ENCODE results near the gene HNF4A.

DNA sequence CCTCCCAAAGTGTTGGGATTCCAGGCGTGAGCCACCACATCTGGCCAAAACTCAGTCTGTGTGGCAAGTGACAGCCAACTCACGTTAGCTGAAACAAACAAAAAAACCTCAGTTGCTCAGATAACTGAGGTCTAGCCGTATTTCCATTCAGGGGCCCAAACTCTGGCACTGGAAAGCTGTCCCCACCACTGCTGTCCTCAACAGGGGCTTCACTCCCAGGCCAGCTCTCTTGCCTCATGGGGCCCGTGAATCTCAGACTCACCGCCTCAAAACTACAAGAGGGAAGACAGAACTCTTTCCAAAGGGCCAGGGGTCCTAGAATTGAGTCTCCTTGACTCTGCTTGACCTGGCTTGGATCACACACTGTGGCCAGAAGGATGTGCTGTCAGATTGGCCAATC, 127.6 kb downstream of the HNF4A start:
- TF ChIP-seq POLR2A (IDR thresholded peaks at IDR 0.05): no peak
- TF ChIP-seq, protein P1, sequence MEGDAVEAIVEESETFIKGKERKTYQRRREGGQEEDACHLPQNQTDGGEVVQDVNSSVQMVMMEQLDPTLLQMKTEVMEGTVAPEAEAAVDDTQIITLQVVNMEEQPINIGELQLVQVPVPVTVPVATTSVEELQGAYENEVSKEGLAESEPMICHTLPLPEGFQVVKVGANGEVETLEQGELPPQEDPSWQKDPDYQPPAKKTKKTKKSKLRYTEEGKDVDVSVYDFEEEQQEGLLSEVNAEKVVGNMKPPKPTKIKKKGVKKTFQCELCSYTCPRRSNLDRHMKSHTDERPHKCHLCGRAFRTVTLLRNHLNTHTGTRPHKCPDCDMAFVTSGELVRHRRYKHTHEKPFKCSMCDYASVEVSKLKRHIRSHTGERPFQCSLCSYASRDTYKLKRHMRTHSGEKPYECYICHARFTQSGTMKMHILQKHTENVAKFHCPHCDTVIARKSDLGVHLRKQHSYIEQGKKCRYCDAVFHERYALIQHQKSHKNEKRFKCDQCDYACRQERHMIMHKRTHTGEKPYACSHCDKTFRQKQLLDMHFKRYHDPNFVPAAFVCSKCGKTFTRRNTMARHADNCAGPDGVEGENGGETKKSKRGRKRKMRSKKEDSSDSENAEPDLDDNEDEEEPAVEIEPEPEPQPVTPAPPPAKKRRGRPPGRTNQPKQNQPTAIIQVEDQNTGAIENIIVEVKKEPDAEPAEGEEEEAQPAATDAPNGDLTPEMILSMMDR (IDR thresholded peaks at IDR 0.05): no peak
